SK-N-MC (cell line): ENCODE data around the gene HDAC4.

ENCODE experiments used
- EZH2 ChIP-seq: fragments of 200-600 bp; sonication (generic); IDR thresholded peaks from one replicate; pipeline ENCODE4 v1.6.1; 2017; ENCODE audit warnings: antibody characterized with exemption
- FOXP2 ChIP-seq: optimal IDR thresholded peaks from 2 replicates; pipeline ENCODE3; 2011; ENCODE audit warnings: mild to moderate bottlenecking, moderate library complexity; ENCODE audit not compliant: insufficient read depth; ENCODE audit errors: extremely low read length, control extremely low read depth
- POLR2AphosphoS5 ChIP-seq: IDR thresholded peaks from 2 replicates; pipeline ENCODE4 v1.6.1; 2012; ENCODE audit warnings: mild to moderate bottlenecking, low read depth, low read length, borderline replicate concordance

- TF ChIP-seq EZH2 (no peak), POLR2AphosphoS5 (no peak), FOXP2 (no peak)
These were observed 39.5 kb downstream of the HDAC4 start for GRCh38 chr2:239361311-239361642.
